ENCODE results near the gene ENPP6.

DNA sequence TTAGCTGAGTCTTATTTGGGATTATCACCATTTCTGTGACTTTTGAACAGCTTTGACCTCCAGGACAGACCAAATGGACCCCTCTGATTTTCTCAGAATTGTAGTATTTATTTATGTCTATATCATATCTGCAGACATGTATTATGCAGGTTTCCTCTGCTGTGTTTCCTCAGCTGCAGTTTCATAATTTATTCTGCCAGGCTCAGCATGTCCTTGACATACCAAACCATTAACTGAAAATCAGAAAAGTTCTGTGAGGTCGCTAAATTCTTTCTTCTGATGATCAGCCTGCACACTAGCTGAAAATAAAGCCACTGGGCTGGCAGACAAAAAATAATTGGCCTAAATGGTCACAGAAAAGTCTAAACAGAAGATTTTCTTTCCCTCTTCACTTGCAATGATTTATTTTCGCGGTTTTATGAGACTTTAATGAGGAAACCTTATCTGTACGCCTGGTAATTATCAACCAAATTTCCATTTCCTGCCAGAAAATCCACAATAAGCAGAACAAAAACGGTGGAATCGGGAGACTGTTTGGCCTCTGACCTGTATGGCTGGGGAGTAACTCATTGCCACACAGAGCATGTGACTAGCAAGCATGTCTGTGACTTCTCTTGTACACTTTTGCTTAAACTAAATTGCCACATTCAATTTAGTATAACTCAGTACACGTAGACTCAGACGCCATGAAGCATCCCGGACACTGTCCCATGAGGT is 150.9 kb downstream of the ENPP6 start:
- TF ChIP-seq, protein P1, sequence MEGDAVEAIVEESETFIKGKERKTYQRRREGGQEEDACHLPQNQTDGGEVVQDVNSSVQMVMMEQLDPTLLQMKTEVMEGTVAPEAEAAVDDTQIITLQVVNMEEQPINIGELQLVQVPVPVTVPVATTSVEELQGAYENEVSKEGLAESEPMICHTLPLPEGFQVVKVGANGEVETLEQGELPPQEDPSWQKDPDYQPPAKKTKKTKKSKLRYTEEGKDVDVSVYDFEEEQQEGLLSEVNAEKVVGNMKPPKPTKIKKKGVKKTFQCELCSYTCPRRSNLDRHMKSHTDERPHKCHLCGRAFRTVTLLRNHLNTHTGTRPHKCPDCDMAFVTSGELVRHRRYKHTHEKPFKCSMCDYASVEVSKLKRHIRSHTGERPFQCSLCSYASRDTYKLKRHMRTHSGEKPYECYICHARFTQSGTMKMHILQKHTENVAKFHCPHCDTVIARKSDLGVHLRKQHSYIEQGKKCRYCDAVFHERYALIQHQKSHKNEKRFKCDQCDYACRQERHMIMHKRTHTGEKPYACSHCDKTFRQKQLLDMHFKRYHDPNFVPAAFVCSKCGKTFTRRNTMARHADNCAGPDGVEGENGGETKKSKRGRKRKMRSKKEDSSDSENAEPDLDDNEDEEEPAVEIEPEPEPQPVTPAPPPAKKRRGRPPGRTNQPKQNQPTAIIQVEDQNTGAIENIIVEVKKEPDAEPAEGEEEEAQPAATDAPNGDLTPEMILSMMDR (IDR thresholded peaks at IDR 0.05; ENCODE audit: poor library complexity, severe bottlenecking) = no peak
- TF ChIP-seq SMC3 (conservative IDR thresholded peaks at IDR 0.05; ENCODE audit: poor library complexity) = no peak
- TF ChIP-seq, protein P2, sequence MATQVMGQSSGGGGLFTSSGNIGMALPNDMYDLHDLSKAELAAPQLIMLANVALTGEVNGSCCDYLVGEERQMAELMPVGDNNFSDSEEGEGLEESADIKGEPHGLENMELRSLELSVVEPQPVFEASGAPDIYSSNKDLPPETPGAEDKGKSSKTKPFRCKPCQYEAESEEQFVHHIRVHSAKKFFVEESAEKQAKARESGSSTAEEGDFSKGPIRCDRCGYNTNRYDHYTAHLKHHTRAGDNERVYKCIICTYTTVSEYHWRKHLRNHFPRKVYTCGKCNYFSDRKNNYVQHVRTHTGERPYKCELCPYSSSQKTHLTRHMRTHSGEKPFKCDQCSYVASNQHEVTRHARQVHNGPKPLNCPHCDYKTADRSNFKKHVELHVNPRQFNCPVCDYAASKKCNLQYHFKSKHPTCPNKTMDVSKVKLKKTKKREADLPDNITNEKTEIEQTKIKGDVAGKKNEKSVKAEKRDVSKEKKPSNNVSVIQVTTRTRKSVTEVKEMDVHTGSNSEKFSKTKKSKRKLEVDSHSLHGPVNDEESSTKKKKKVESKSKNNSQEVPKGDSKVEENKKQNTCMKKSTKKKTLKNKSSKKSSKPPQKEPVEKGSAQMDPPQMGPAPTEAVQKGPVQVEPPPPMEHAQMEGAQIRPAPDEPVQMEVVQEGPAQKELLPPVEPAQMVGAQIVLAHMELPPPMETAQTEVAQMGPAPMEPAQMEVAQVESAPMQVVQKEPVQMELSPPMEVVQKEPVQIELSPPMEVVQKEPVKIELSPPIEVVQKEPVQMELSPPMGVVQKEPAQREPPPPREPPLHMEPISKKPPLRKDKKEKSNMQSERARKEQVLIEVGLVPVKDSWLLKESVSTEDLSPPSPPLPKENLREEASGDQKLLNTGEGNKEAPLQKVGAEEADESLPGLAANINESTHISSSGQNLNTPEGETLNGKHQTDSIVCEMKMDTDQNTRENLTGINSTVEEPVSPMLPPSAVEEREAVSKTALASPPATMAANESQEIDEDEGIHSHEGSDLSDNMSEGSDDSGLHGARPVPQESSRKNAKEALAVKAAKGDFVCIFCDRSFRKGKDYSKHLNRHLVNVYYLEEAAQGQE (IDR thresholded peaks at IDR 0.05; ENCODE audit: borderline replicate concordance) = no peak

Data from neural cell (in vitro differentiated cells).